Activated naive CD8-positive, alpha-beta T cell treated with anti-CD3 and anti-CD28 coated beads for 36 hours (primary cell): ENCODE results near the gene VOPP1. TPM values are rescaled to one million over a fixed set of nuclear protein-coding genes. Genes with fewer than 3 reads are reported as not detected.
A peak's percentile ranks its signal among the peaks of the same experiment; 100 is the strongest.

Experiments
- DNase-seq: peaks from one replicate; pipeline ENCODE4 v3.0.0; 2021
- H3K27ac Mint-ChIP-seq: one replicate; pipeline ENCODE4 v1.8.0; 2022; ENCODE audit warnings: mild to moderate bottlenecking, moderate library complexity, mixed read lengths
- H3K27me3 Mint-ChIP-seq: one replicate; pipeline ENCODE4 v1.8.0; 2022; ENCODE audit warnings: mild to moderate bottlenecking, mixed read lengths
- H3K36me3 Mint-ChIP-seq: one replicate; pipeline ENCODE4 v1.8.0; 2021; ENCODE audit warnings: mild to moderate bottlenecking, mixed read lengths
- H3K4me1 Mint-ChIP-seq: one replicate; pipeline ENCODE4 v1.8.0; 2021; ENCODE audit warnings: mixed read lengths
- H3K4me3 Mint-ChIP-seq: one replicate; pipeline ENCODE4 v1.8.0; 2022; ENCODE audit warnings: mild to moderate bottlenecking, moderate library complexity, mixed read lengths
- H3K9me3 Mint-ChIP-seq: one replicate; pipeline ENCODE4 v1.8.0; 2022; ENCODE audit warnings: mixed read lengths
- total RNA-seq, 2 experiments: library from RNA; stranded (reverse); gene quantifications; one replicate each; pipeline ENCODE4 v1.2.3, GENCODE V29; 2021

Gene VOPP1
- total RNA-seq, 2 experiments from 2014 or later: 49.0 to 50.5 TPM

GRCh38 chr7:55552320-55553023, 19.8 kb downstream of the VOPP1 start:
- Mint-ChIP-seq H3K27ac (no peak overlapping the region), H3K4me1 (peaks cover 63% of the 10 kb centered on the region), H3K4me3 (no peak overlapping the region), H3K9me3 (no peaks in the 10 kb centered on the region), H3K36me3 (peaks cover 38% of the 10 kb centered on the region), H3K27me3 (no peaks in the 10 kb centered on the region)
- no peak for DNase-seq

- Mint-ChIP-seq H3K27ac (no peak overlapping the region), H3K4me1 (peaks cover 59% of the 10 kb centered on the region), H3K4me3 (no peak overlapping the region), H3K36me3 (peaks cover 38% of the 10 kb centered on the region), H3K27me3 (no peaks in the 10 kb centered on the region), H3K9me3 (no peaks in the 10 kb centered on the region)
- DNase-seq: no peak
These were observed 21.3 kb downstream of the VOPP1 start for GRCh38 chr7:55550841-55551537.

- no peak for DNase-seq
- Mint-ChIP-seq H3K27ac (no peak overlapping the region), H3K36me3 (peaks cover 34% of the 10 kb centered on the region), H3K4me3 (no peak overlapping the region), H3K4me1 (peaks cover 60% of the 10 kb centered on the region), H3K27me3 (no peaks in the 10 kb centered on the region), H3K9me3 (no peaks in the 10 kb centered on the region)
These were observed 22.2 kb downstream of the VOPP1 start for GRCh38 chr7:55550010-55550663.

- Mint-ChIP-seq H3K36me3 (peaks cover 33% of the 10 kb centered on the region), H3K9me3 (no peaks in the 10 kb centered on the region), H3K27ac (no peak overlapping the region), H3K4me3 (no peak overlapping the region), H3K4me1 (peaks cover 62% of the 10 kb centered on the region), H3K27me3 (no peaks in the 10 kb centered on the region)
- DNase-seq: no peak
These were observed 22.8 kb downstream of the VOPP1 start for GRCh38 chr7:55549457-55549856.

- no peaks in the 10 kb centered on the region for H3K27me3 Mint-ChIP-seq
- peaks cover 34% of the 10 kb centered on the region for H3K36me3 Mint-ChIP-seq
- H3K27ac Mint-ChIP-seq: no peak overlapping the region
- no peaks in the 10 kb centered on the region for H3K9me3 Mint-ChIP-seq
- DNase-seq: no peak
- peaks cover 57% of the 10 kb centered on the region for H3K4me1 Mint-ChIP-seq
- H3K4me3 Mint-ChIP-seq: no peak overlapping the region
These were observed 24.0 kb downstream of the VOPP1 start for GRCh38 chr7:55548295-55548731.

GRCh38 chr7:55546814-55547213, 25.5 kb downstream of the VOPP1 start:
- no peak overlapping the region for H3K4me3 Mint-ChIP-seq
- H3K4me1 Mint-ChIP-seq: peaks cover 47% of the 10 kb centered on the region
- H3K36me3 Mint-ChIP-seq: peaks cover 36% of the 10 kb centered on the region
- DNase-seq: peak; percentile 24
- H3K27me3 Mint-ChIP-seq: no peaks in the 10 kb centered on the region
- H3K27ac Mint-ChIP-seq: no peak overlapping the region
- H3K9me3 Mint-ChIP-seq: no peaks in the 10 kb centered on the region

GRCh38 chr7:55545496-55545895, 26.8 kb downstream of the VOPP1 start:
- Mint-ChIP-seq H3K36me3 (peaks cover 34% of the 10 kb centered on the region), H3K4me1 (peaks cover 42% of the 10 kb centered on the region), H3K9me3 (no peaks in the 10 kb centered on the region), H3K4me3 (no peak overlapping the region), H3K27me3 (no peaks in the 10 kb centered on the region), H3K27ac (no peak overlapping the region)
- no peak for DNase-seq

- H3K36me3 Mint-ChIP-seq: peaks cover 31% of the 10 kb centered on the region
- H3K27ac Mint-ChIP-seq: no peak overlapping the region
- no peaks in the 10 kb centered on the region for H3K9me3 Mint-ChIP-seq
- no peak overlapping the region for H3K4me3 Mint-ChIP-seq
- DNase-seq: no peak
- peaks cover 48% of the 10 kb centered on the region for H3K4me1 Mint-ChIP-seq
- no peaks in the 10 kb centered on the region for H3K27me3 Mint-ChIP-seq
These were observed 32.0 kb downstream of the VOPP1 start for GRCh38 chr7:55540226-55540858.

- peaks cover 26% of the 10 kb centered on the region for H3K36me3 Mint-ChIP-seq
- no peak overlapping the region for H3K27ac Mint-ChIP-seq
- no peak overlapping the region for H3K4me3 Mint-ChIP-seq
- no peaks in the 10 kb centered on the region for H3K9me3 Mint-ChIP-seq
- peaks cover 52% of the 10 kb centered on the region for H3K4me1 Mint-ChIP-seq
- H3K27me3 Mint-ChIP-seq: no peaks in the 10 kb centered on the region
- no peak for DNase-seq
These were observed 32.9 kb downstream of the VOPP1 start for GRCh38 chr7:55539380-55539779.

GRCh38 chr7:55538538-55538937, 33.8 kb downstream of the VOPP1 start:
- H3K9me3 Mint-ChIP-seq: no peaks in the 10 kb centered on the region
- peaks cover 56% of the 10 kb centered on the region for H3K4me1 Mint-ChIP-seq
- no peaks in the 10 kb centered on the region for H3K27me3 Mint-ChIP-seq
- peaks cover 17% of the 10 kb centered on the region for H3K36me3 Mint-ChIP-seq
- H3K4me3 Mint-ChIP-seq: no peak overlapping the region
- H3K27ac Mint-ChIP-seq: no peak overlapping the region
- DNase-seq: no peak

- Mint-ChIP-seq H3K27me3 (no peaks in the 10 kb centered on the region), H3K27ac (peak overlapping the region; percentile 52)
- no peak for DNase-seq
These were observed 34.8 kb downstream of the VOPP1 start for GRCh38 chr7:55537458-55537990.

GRCh38 chr7:55536619-55537457, 35.5 kb downstream of the VOPP1 start:
- Mint-ChIP-seq H3K9me3 (no peaks in the 10 kb centered on the region), H3K4me1 (peaks cover 73% of the 10 kb centered on the region), H3K36me3 (peaks cover 13% of the 10 kb centered on the region), H3K4me3 (no peak overlapping the region), H3K27ac (peak overlapping the region; percentile 52), H3K27me3 (no peaks in the 10 kb centered on the region)
- DNase-seq: no peak

More at GRCh38 chr7:55537458-55537990, 34.8 kb downstream of the VOPP1 start:
- no peak overlapping the region for H3K4me3 Mint-ChIP-seq
- no peaks in the 10 kb centered on the region for H3K9me3 Mint-ChIP-seq
- peaks cover 66% of the 10 kb centered on the region for H3K4me1 Mint-ChIP-seq
- H3K36me3 Mint-ChIP-seq: peaks cover 13% of the 10 kb centered on the region

- Mint-ChIP-seq H3K27me3 (no peaks in the 10 kb centered on the region), H3K27ac (peak overlapping the region; percentile 97), H3K4me3 (no peak overlapping the region), H3K36me3 (peaks cover 19% of the 10 kb centered on the region), H3K9me3 (peaks cover 2% of the 10 kb centered on the region), H3K4me1 (peaks cover 82% of the 10 kb centered on the region)
- DNase-seq: no peak
These were observed 36.7 kb downstream of the VOPP1 start for GRCh38 chr7:55535617-55536016.

- Mint-ChIP-seq H3K4me1 (peaks cover 85% of the 10 kb centered on the region), H3K9me3 (peaks cover 2% of the 10 kb centered on the region), H3K4me3 (peak overlapping the region; percentile 62), H3K36me3 (peaks cover 18% of the 10 kb centered on the region), H3K27ac (peak overlapping the region; percentile 97), H3K27me3 (no peaks in the 10 kb centered on the region)
- peak; percentile 23 for DNase-seq
These were observed 37.2 kb downstream of the VOPP1 start for GRCh38 chr7:55534916-55535590.
